Cardiac muscle cell (in vitro differentiated cells and primary cell): ENCODE results near the gene SP8. TPM values are rescaled to one million over a fixed set of nuclear protein-coding genes. Genes with fewer than 3 reads are reported as not detected.

ENCODE experiments used
- DNase-seq, 2 donors: peaks; one replicate each; pipeline versions ENCODE4 v3.0.0 to v3.0.0-alpha.2; 2010 to 2017; ENCODE audit warnings: low read depth in 1 of 2, low spot score in 1 of 2
- H3K27ac ChIP-seq: fragments of 200-600 bp; sonication (generic); 2 replicates; pipeline ENCODE4 v1.5.1; 2016
- H3K27me3 ChIP-seq: fragments of 200-600 bp; sonication (generic); 2 replicates; pipeline ENCODE4 v1.6.0; 2016; ENCODE audit warnings: control low read depth
- H3K36me3 ChIP-seq: fragments of 200-600 bp; sonication (generic); 2 replicates; pipeline ENCODE4 v1.5.1; 2016; ENCODE audit warnings: control low read depth
- H3K4me1 ChIP-seq: fragments of 200-600 bp; sonication (generic); 2 replicates; pipeline ENCODE4 v1.8.1; 2017; ENCODE audit warnings: low read depth, mild to moderate bottlenecking, mixed run types
- H3K4me3 ChIP-seq: fragments of 200-600 bp; sonication (generic); 2 replicates; pipeline ENCODE4 v1.5.1; 2016; ENCODE audit warnings: mild to moderate bottlenecking
- H3K9me3 ChIP-seq: fragments of 200-600 bp; sonication (generic); 2 replicates; pipeline ENCODE4 v1.5.1; 2017; ENCODE audit warnings: low read depth, mild to moderate bottlenecking, control low read depth
- CTCF ChIP-seq: IDR thresholded peaks from 2 replicates; pipeline ENCODE4 v1.5.1; 2012; ENCODE audit warnings: low read depth, mild to moderate bottlenecking, low read length
- polyA plus RNA-seq: library from polyadenylated mRNA; unstranded; fragments of >200 nt; fragmentation: Nextera tagmentation; extraction: Ambion mirVana; gene quantifications from 2 replicates; pipeline ENCODE4 v1.2.1, GENCODE V29; 2016
- total RNA-seq: library from RNA; depleted of rRNA; stranded (reverse); fragments of >200 nt; gene quantifications from 2 replicates; pipeline ENCODE4 v1.2.3, GENCODE V29; 2016

SP8 gene
- total and polyA plus RNA-seq, 2 experiments from 2014 or later: 0.42 TPM; not detected in 1

DNA sequence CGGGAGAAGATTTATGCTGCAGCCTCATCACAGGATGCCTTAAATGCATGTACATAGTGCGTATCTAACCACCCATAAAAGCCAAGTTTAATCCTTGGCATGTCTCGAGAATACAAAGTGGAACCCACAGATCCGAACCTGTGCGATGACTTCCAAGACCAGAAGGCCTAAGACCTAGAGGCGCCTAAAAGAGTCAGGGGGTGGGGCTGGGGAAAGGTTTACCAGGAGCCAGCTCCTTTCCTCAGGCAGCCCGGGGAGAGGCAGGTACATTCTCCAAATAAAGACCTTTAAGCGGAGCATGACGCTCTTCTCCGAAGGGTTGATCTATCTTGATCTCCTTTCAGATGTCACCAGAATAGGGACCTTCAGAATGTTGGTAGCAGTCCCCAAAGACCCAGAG is 9.7 kb downstream of the SP8 start:
- no peak overlapping the region for H3K27ac ChIP-seq
- no peak for TF ChIP-seq CTCF
- no peaks in the 10 kb centered on the region for H3K36me3 ChIP-seq
- H3K9me3 ChIP-seq: no peaks in the 10 kb centered on the region
- H3K4me3 ChIP-seq: no peak overlapping the region
- H3K4me1 ChIP-seq: no peaks in the 10 kb centered on the region
- no peak for DNase-seq
- H3K27me3 ChIP-seq: peaks cover 83% of the 10 kb centered on the region

- Histone ChIP-seq H3K36me3 (no peaks in the 10 kb centered on the region), H3K9me3 (no peaks in the 10 kb centered on the region), H3K4me1 (no peaks in the 10 kb centered on the region), H3K27me3 (peaks cover 77% of the 10 kb centered on the region), H3K27ac (no peak overlapping the region), H3K4me3 (no peak overlapping the region)
- TF ChIP-seq CTCF: no peak
- no peak for DNase-seq
Observed at GRCh38 chr7:20776214-20776911, 10.3 kb downstream of the SP8 start.

DNA sequence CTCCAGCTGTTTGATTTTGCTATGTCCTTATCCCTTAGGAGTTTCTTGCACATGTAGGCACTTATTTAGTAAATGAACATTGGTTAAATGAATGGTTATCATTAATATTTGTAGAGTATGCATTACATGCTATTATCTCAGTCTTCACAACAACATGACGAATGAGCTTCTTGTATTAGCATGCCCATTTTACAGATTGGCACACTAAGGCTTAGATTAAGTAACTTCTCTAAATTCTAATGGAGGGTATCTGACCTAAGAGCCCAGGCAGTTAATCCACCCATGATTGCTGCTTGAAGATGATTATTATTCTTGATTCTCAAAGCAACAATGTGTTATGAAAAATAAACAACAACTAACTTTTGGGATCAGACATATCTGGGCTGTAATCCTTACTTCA is 32.7 kb downstream of the SP8 start:
- no peak for TF ChIP-seq CTCF
- H3K27ac ChIP-seq: no peak overlapping the region
- H3K9me3 ChIP-seq: no peaks in the 10 kb centered on the region
- H3K4me3 ChIP-seq: no peak overlapping the region
- H3K36me3 ChIP-seq: no peaks in the 10 kb centered on the region
- no peaks in the 10 kb centered on the region for H3K4me1 ChIP-seq
- no peak for DNase-seq
- H3K27me3 ChIP-seq: no peaks in the 10 kb centered on the region

GRCh38 chr7:20749906-20750305 is 36.8 kb downstream of the SP8 start:
- Histone ChIP-seq H3K27ac (no peak overlapping the region), H3K36me3 (no peaks in the 10 kb centered on the region), H3K27me3 (no peaks in the 10 kb centered on the region), H3K4me3 (no peak overlapping the region), H3K4me1 (no peaks in the 10 kb centered on the region), H3K9me3 (no peaks in the 10 kb centered on the region)
- TF ChIP-seq CTCF: no peak
- DNase-seq: no peak

DNA sequence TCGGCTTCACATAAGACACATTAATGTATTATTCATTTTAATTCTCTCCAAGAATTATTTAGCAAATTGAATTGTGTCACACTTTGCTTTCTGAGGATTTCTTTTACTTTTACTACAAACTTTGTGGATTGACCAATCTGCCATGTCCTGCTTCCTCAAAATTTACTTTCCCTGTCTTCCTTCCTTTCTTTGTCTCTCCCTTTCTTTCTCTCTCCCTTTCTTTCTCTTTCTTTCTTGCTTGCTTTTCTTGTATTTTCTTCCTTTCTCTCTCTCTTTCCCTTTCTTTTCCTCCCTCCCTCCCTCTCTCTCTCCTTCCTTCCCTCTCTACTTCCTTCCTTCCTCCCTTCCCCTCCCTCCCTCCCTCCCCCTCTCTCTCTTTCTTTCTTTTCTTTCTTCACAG is 37.8 kb downstream of the SP8 start:
- no peaks in the 10 kb centered on the region for H3K27me3 ChIP-seq
- H3K4me1 ChIP-seq: no peaks in the 10 kb centered on the region
- TF ChIP-seq CTCF: no peak
- H3K4me3 ChIP-seq: no peak overlapping the region
- no peaks in the 10 kb centered on the region for H3K36me3 ChIP-seq
- no peak overlapping the region for H3K27ac ChIP-seq
- no peaks in the 10 kb centered on the region for H3K9me3 ChIP-seq
- DNase-seq: no peak
